GM12878 (cell line): ENCODE data around the gene ROR2. TPM values are rescaled to one million over a fixed set of nuclear protein-coding genes. Genes with fewer than 3 reads are reported as not detected.

Source experiments
- ATF7 ChIP-seq: fragments of 450-650 bp; IDR thresholded peaks from 2 replicates; pipeline ENCODE4 v1.6.1; 2016; ENCODE audit warnings: low read depth, mild to moderate bottlenecking
- HDGF ChIP-seq: fragments of 450-650 bp; IDR thresholded peaks from 2 replicates; pipeline ENCODE4 v1.6.1; 2016; ENCODE audit warnings: antibody characterized with exemption
- MTA2 ChIP-seq: fragments of 450-650 bp; IDR thresholded peaks from 2 replicates; pipeline ENCODE4 v1.6.1; 2016; ENCODE audit warnings: low read depth, mild to moderate bottlenecking, moderate library complexity
- NR2C1 ChIP-seq: fragments of 450-650 bp; IDR thresholded peaks from 2 replicates; pipeline ENCODE4 v1.6.1; 2017; ENCODE audit warnings: antibody characterized with exemption, mild to moderate bottlenecking, moderate library complexity
- PAX8 ChIP-seq: fragments of 450-650 bp; IDR thresholded peaks from 2 replicates; pipeline ENCODE4 v1.6.1; 2017; ENCODE audit warnings: mild to moderate bottlenecking, moderate library complexity
- TCF7 ChIP-seq: IDR thresholded peaks from 2 replicates; pipeline ENCODE4 v1.6.1; 2014; ENCODE audit warnings: antibody characterized with exemption, borderline replicate concordance
- polyA plus RNA-seq, 11 experiments: library from polyadenylated mRNA; depleted of rRNA in 4 of 11; unstranded in 6 of 11; stranded (reverse) in 5 of 11; fragments of >200 nt; fragmentation: Nextera tagmentation in 4 of 11; fragmentation: Illumina TruSeq in 1 of 11; extraction: Ambion mirVana in 4 of 11; extraction: Trizol in 1 of 11; gene quantifications; 1 replicate in 1 of 11; 2 replicates in 10 of 11; pipeline versions ENCODE4 v1.2.1 to v1.2.3, GENCODE V29; 2011 to 2016; ENCODE audit warnings: inconsistent platforms in 2 of 11, missing spikeins in 2 of 11, low read depth in 1 of 11
- total RNA-seq, 4 experiments: library from RNA; depleted of rRNA in 3 of 4; stranded (reverse); fragments of >200 nt in 3 of 4; fragmentation: Illumina TruSeq in 1 of 4; extraction: Trizol in 1 of 4; gene quantifications; 2 replicates each; pipeline versions ENCODE4 v1.2.1 to v1.2.3, GENCODE V29; 2013 to 2021
- TF ChIP-seq, protein P1 (sequence below): fragments of 450-650 bp; formaldehyde crosslinking; IDR thresholded peaks from 2 replicates; pipeline ENCODE4 v1.5.0; 2022; ENCODE audit warnings: mild to moderate bottlenecking, missing genetic modification characterization
- TF ChIP-seq, protein P2 (sequence below): fragments of 450-650 bp; IDR thresholded peaks from 2 replicates; pipeline ENCODE4 v1.6.1; 2017; ENCODE audit warnings: mild to moderate bottlenecking, moderate library complexity
- TF ChIP-seq, protein P3 (sequence below): fragments of 450-650 bp; IDR thresholded peaks from 2 replicates; pipeline ENCODE4 v1.6.1; 2017; ENCODE audit warnings: mild to moderate bottlenecking, moderate library complexity

The ROR2 gene
- total and polyA plus RNA-seq, 10 of the 15 experiments (the other 5 are each of a cell fraction or from before 2014, with no cell fraction given): 0.03 to 0.05 TPM; not detected in 8

DNA sequence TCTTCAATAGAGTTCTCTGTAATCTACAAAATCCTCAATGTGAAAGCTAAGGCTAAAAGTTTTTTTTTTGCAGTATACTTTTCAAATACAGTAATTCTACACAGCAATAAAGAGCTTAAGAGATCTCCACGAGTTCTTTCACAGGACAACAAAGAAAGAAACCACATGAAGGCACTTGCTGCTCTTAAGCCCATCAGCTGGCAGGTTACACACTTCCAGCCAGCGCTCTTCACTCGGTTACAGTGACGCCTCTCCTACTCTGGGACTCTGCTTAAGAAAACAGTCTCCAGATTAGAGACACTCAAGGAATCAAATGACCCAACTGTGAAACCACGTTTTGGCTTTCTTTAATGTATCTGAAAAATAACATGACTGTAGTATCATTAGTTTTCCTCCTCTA is 85.0 kb downstream of the ROR2 start (continued):
- TF ChIP-seq PAX8 (no peak), HDGF (no peak), ATF7 (no peak), NR2C1 (no peak), MTA2 (no peak), TCF7 (no peak)
- TF ChIP-seq, protein P1, sequence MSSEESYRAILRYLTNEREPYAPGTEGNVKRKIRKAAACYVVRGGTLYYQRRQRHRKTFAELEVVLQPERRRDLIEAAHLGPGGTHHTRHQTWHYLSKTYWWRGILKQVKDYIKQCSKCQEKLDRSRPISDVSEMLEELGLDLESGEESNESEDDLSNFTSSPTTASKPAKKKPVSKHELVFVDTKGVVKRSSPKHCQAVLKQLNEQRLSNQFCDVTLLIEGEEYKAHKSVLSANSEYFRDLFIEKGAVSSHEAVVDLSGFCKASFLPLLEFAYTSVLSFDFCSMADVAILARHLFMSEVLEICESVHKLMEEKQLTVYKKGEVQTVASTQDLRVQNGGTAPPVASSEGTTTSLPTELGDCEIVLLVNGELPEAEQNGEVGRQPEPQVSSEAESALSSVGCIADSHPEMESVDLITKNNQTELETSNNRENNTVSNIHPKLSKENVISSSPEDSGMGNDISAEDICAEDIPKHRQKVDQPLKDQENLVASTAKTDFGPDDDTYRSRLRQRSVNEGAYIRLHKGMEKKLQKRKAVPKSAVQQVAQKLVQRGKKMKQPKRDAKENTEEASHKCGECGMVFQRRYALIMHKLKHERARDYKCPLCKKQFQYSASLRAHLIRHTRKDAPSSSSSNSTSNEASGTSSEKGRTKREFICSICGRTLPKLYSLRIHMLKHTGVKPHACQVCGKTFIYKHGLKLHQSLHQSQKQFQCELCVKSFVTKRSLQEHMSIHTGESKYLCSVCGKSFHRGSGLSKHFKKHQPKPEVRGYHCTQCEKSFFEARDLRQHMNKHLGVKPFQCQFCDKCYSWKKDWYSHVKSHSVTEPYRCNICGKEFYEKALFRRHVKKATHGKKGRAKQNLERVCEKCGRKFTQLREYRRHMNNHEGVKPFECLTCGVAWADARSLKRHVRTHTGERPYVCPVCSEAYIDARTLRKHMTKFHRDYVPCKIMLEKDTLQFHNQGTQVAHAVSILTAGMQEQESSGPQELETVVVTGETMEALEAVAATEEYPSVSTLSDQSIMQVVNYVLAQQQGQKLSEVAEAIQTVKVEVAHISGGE (CRISPR knock-in tag): no peak
- TF ChIP-seq, protein P2, sequence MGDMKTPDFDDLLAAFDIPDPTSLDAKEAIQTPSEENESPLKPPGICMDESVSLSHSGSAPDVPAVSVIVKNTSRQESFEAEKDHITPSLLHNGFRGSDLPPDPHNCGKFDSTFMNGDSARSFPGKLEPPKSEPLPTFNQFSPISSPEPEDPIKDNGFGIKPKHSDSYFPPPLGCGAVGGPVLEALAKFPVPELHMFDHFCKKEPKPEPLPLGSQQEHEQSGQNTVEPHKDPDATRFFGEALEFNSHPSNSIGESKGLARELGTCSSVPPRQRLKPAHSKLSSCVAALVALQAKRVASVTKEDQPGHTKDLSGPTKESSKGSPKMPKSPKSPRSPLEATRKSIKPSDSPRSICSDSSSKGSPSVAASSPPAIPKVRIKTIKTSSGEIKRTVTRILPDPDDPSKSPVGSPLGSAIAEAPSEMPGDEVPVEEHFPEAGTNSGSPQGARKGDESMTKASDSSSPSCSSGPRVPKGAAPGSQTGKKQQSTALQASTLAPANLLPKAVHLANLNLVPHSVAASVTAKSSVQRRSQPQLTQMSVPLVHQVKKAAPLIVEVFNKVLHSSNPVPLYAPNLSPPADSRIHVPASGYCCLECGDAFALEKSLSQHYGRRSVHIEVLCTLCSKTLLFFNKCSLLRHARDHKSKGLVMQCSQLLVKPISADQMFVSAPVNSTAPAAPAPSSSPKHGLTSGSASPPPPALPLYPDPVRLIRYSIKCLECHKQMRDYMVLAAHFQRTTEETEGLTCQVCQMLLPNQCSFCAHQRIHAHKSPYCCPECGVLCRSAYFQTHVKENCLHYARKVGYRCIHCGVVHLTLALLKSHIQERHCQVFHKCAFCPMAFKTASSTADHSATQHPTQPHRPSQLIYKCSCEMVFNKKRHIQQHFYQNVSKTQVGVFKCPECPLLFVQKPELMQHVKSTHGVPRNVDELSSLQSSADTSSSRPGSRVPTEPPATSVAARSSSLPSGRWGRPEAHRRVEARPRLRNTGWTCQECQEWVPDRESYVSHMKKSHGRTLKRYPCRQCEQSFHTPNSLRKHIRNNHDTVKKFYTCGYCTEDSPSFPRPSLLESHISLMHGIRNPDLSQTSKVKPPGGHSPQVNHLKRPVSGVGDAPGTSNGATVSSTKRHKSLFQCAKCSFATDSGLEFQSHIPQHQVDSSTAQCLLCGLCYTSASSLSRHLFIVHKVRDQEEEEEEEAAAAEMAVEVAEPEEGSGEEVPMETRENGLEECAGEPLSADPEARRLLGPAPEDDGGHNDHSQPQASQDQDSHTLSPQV: no peak
- TF ChIP-seq, protein P3, sequence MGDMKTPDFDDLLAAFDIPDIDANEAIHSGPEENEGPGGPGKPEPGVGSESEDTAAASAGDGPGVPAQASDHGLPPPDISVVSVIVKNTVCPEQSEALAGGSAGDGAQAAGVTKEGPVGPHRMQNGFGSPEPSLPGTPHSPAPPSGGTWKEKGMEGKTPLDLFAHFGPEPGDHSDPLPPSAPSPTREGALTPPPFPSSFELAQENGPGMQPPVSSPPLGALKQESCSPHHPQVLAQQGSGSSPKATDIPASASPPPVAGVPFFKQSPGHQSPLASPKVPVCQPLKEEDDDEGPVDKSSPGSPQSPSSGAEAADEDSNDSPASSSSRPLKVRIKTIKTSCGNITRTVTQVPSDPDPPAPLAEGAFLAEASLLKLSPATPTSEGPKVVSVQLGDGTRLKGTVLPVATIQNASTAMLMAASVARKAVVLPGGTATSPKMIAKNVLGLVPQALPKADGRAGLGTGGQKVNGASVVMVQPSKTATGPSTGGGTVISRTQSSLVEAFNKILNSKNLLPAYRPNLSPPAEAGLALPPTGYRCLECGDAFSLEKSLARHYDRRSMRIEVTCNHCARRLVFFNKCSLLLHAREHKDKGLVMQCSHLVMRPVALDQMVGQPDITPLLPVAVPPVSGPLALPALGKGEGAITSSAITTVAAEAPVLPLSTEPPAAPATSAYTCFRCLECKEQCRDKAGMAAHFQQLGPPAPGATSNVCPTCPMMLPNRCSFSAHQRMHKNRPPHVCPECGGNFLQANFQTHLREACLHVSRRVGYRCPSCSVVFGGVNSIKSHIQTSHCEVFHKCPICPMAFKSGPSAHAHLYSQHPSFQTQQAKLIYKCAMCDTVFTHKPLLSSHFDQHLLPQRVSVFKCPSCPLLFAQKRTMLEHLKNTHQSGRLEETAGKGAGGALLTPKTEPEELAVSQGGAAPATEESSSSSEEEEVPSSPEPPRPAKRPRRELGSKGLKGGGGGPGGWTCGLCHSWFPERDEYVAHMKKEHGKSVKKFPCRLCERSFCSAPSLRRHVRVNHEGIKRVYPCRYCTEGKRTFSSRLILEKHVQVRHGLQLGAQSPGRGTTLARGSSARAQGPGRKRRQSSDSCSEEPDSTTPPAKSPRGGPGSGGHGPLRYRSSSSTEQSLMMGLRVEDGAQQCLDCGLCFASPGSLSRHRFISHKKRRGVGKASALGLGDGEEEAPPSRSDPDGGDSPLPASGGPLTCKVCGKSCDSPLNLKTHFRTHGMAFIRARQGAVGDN: no peak
